Activated CD8-positive, alpha-beta T cell treated with anti-CD3 and anti-CD28 coated beads for 36 hours (primary cell): ENCODE data around the gene DOCK4. TPM values are rescaled to one million over a fixed set of nuclear protein-coding genes. Genes with fewer than 3 reads are reported as not detected.

Experiments used
- ATAC-seq: fragments of 200-7000 bp; cut with Tn5 transposase; one replicate; pipeline ENCODE4 v1.10.0; 2021; ENCODE audit warnings: mild to moderate bottlenecking, moderate library complexity
- CTCF ChIA-PET: fragments of 350-600 bp; sonication (Branson Sonifier 250); formaldehyde crosslinking; loops from one replicate; lab custom pipeline; 2021; ENCODE audit warnings: antibody characterized with exemption; lab: Charles Lee
- POLR2A ChIA-PET: fragments of 350-600 bp; sonication (Branson Sonifier 250); formaldehyde crosslinking; loops from one replicate; lab custom pipeline; 2021; ENCODE audit warnings: antibody characterized with exemption; lab: Charles Lee
- DNase-seq: peaks from one replicate; pipeline ENCODE4 v3.0.0-alpha.2; 2020
- H3K27ac Mint-ChIP-seq: one replicate; pipeline ENCODE4 v1.8.0; 2021; ENCODE audit warnings: mild to moderate bottlenecking, mixed read lengths
- H3K27me3 Mint-ChIP-seq: one replicate; pipeline ENCODE4 v1.8.0; 2021; ENCODE audit warnings: mixed read lengths
- H3K36me3 Mint-ChIP-seq: one replicate; pipeline ENCODE4 v1.8.0; 2021; ENCODE audit warnings: low read depth, mixed read lengths
- H3K4me1 Mint-ChIP-seq: one replicate; pipeline ENCODE4 v1.8.0; 2021; ENCODE audit warnings: low read depth, mixed read lengths
- H3K4me3 Mint-ChIP-seq: one replicate; pipeline ENCODE4 v1.8.0; 2021; ENCODE audit warnings: mild to moderate bottlenecking, moderate library complexity, mixed read lengths
- H3K9me3 Mint-ChIP-seq: one replicate; pipeline ENCODE4 v1.8.0; 2021; ENCODE audit warnings: mixed read lengths
- intact Hi-C: fragments of 100-400 bp; cut with micrococcal nuclease; formaldehyde crosslinking; loops from one replicate; pipeline ENCODE4 v1.10.0; 2022
- total RNA-seq, 2 experiments: library from RNA; stranded (reverse); gene quantifications; one replicate each; pipeline ENCODE4 v1.2.3, GENCODE V29; 2021
- TF ChIP-seq, protein P1 (sequence below): fragments of 200-600 bp; IDR thresholded peaks from one replicate; pipeline ENCODE4 v1.8.0; 2022; ENCODE audit warnings: antibody characterized with exemption, mild to moderate bottlenecking

DOCK4 gene
- total RNA-seq, 2 experiments from 2014 or later, result 0.31 to 0.32 TPM

DNA sequence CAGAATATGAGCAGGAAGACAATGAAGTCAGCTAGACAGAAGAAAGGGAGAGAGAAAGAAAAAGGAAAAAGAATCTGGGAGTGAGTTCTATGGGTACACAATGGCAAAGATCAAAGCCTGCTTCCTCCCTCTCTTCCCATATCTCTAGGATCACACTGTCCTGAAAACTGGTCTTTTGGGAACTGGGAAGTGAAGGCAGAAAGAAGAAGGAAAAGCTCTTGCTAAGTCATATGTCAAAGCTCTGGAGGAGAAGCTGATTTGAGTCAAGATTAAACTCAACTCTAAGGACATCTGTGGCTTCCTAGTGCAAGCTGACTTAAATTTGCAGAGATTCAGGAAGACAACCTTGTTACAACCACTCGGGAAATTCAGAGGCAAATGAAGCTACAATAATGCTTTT is 147.5 kb downstream of the DOCK4 start:
- Mint-ChIP-seq H3K27ac (no peak overlapping the region), H3K4me3 (no peak overlapping the region), H3K4me1 (peaks cover 2% of the 10 kb centered on the region), H3K36me3 (no peaks in the 10 kb centered on the region), H3K9me3 (no peaks in the 10 kb centered on the region), H3K27me3 (peaks cover 3% of the 10 kb centered on the region)
- ChIA-PET CTCF (no interaction called here), POLR2A (no interaction called here)
- TF ChIP-seq, protein P1, sequence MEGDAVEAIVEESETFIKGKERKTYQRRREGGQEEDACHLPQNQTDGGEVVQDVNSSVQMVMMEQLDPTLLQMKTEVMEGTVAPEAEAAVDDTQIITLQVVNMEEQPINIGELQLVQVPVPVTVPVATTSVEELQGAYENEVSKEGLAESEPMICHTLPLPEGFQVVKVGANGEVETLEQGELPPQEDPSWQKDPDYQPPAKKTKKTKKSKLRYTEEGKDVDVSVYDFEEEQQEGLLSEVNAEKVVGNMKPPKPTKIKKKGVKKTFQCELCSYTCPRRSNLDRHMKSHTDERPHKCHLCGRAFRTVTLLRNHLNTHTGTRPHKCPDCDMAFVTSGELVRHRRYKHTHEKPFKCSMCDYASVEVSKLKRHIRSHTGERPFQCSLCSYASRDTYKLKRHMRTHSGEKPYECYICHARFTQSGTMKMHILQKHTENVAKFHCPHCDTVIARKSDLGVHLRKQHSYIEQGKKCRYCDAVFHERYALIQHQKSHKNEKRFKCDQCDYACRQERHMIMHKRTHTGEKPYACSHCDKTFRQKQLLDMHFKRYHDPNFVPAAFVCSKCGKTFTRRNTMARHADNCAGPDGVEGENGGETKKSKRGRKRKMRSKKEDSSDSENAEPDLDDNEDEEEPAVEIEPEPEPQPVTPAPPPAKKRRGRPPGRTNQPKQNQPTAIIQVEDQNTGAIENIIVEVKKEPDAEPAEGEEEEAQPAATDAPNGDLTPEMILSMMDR, result no peak
- ATAC-seq, result no peak
- no peak for DNase-seq
- intact Hi-C loops, result no loop called here

DNA sequence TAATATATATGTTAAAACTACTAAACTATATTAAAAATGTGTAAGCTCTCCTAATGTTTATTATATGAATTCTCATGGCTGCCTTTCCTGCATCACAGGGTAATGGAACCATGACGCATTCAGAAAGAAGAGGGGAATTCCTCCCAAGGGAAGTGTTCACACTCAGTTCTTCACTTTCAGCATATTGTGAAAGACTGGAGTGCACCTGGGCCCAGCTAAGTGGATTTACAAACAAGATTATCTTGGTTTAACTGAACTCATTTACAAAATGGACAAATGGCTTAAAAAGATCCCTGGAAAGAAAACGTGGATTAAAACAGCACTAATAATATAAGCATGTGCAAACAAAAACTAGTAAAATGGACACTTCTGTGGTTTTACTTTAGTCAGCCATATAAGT is 149.8 kb downstream of the DOCK4 start:
- Mint-ChIP-seq H3K27ac (no peak overlapping the region), H3K9me3 (no peaks in the 10 kb centered on the region), H3K27me3 (peaks cover 3% of the 10 kb centered on the region), H3K4me3 (no peak overlapping the region), H3K36me3 (no peaks in the 10 kb centered on the region), H3K4me1 (peaks cover 2% of the 10 kb centered on the region)
- DNase-seq, result no peak
- CTCF ChIA-PET, result interaction anchor here (1.0 kb wide), 1 partner anchor 10 kb away, joined by 3 read pairs; no protein-coding TSS in a partner anchor
- POLR2A ChIA-PET, result interaction anchor here (0.6 kb wide), 1 partner anchor 152 kb away, joined by 4 read pairs; no protein-coding TSS in a partner anchor
- no peak for ATAC-seq
- TF ChIP-seq, protein P1, result no peak
- intact Hi-C loops, result no loop called here

- Mint-ChIP-seq H3K27ac (no peak overlapping the region), H3K36me3 (no peaks in the 10 kb centered on the region), H3K4me3 (no peak overlapping the region), H3K27me3 (peaks cover 3% of the 10 kb centered on the region), H3K4me1 (peaks cover 2% of the 10 kb centered on the region), H3K9me3 (no peaks in the 10 kb centered on the region)
- DNase-seq, result no peak
- POLR2A ChIA-PET, result no interaction called here
- intact Hi-C loops, result no loop called here
- CTCF ChIA-PET, result no interaction called here
- ATAC-seq, result no peak
- TF ChIP-seq, protein P1, result no peak
Observed at GRCh38 chr7:112053737-112054069, 152.5 kb downstream of the DOCK4 start.

GRCh38 chr7:112052993-112053736 is 153.0 kb downstream of the DOCK4 start:
- TF ChIP-seq, protein P1, result no peak
- no peak for DNase-seq
- Mint-ChIP-seq H3K27ac (no peak overlapping the region), H3K9me3 (no peaks in the 10 kb centered on the region), H3K4me1 (peaks cover 2% of the 10 kb centered on the region), H3K4me3 (no peak overlapping the region), H3K36me3 (no peaks in the 10 kb centered on the region), H3K27me3 (no peaks in the 10 kb centered on the region)
- intact Hi-C loops, result no loop called here
- POLR2A ChIA-PET, result no interaction called here
- no peak for ATAC-seq
- CTCF ChIA-PET, result no interaction called here

- Mint-ChIP-seq H3K4me1 (peaks cover 2% of the 10 kb centered on the region), H3K27me3 (no peaks in the 10 kb centered on the region)
- CTCF ChIA-PET, result no interaction called here
Observed at GRCh38 chr7:112052498-112052897, 153.7 kb downstream of the DOCK4 start.

More at GRCh38 chr7:112052498-112052897, 153.7 kb downstream of the DOCK4 start:
- no peak for ATAC-seq
- no peak for DNase-seq
- Mint-ChIP-seq H3K9me3 (no peaks in the 10 kb centered on the region), H3K27ac (no peak overlapping the region), H3K4me3 (no peak overlapping the region), H3K36me3 (no peaks in the 10 kb centered on the region)
- POLR2A ChIA-PET, result no interaction called here
- TF ChIP-seq, protein P1, result no peak
- intact Hi-C loops, result no loop called here
